NT2/D1 (cell line): Measurements from ENCODE around the gene PCDHA4.

Experiments used
- SUZ12 ChIP-seq: IDR thresholded peaks from 2 replicates; pipeline ENCODE4 v1.6.1; 2011; ENCODE audit not compliant: insufficient read length, insufficient read depth; ENCODE audit errors: extremely low read depth
- YY1 ChIP-seq: IDR thresholded peaks from 2 replicates; pipeline ENCODE4 v1.6.1; 2011; ENCODE audit not compliant: insufficient read length, insufficient read depth
- ZNF274 ChIP-seq: IDR thresholded peaks from 2 replicates; pipeline ENCODE4 v1.6.1; 2011; ENCODE audit warnings: mild to moderate bottlenecking, low read depth, low read length

DNA sequence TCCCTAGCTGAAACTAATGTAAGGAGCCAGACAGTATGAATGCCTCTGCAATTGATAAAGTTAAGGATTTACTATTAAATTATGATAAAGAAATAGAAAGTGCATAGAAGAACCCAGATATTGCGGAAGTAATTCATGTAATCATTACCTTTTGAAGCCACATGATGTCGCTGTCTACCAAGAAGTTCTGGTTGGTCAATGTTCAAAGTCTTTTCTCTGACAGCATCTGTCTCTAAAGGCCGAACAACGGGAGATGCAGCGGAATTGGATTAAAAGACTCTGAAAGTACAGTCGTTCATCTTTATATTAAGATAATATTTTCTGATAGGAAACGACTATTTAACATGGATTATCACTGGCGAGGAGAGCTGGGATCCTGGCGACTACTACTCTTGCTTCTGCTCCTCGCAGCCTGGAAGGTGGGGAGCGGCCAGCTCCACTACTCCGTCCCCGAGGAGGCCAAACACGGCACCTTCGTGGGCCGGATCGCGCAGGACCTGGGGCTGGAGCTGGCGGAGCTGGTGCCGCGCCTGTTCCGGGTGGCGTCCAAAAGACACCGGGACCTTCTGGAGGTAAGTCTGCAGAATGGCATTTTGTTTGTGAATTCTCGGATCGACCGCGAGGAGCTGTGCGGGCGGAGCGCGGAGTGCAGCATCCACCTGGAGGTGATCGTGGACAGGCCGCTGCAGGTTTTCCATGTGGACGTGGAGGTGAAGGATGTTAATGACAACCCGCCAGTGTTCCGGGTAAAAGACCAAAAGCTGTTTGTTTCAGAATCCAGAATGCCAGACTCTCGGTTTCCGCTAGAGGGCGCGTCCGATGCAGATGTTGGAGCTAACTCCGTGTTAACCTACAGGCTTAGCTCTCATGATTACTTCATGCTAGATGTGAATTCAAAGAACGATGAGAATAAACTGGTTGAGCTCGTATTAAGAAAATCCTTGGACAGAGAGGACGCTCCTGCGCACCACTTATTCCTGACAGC lies 34.4 kb downstream of the PCDHA4 start, which contains the start of gene PCDHA8:
- TF ChIP-seq ZNF274 (no peak), YY1 (no peak), SUZ12 (no peak)
